HCT116 (cell line): ENCODE data around the gene GABRP.

Experiments
- CEBPB ChIP-seq: IDR thresholded peaks from 2 replicates; pipeline ENCODE4 v1.6.1; 2012; ENCODE audit warnings: low read depth
- CTCF ChIP-seq, 3 experiments: fragments of 200-600 bp in 1 of 3; sonication (generic) in 1 of 3; IDR thresholded peaks in 2 of 3; conservative IDR thresholded peaks in 1 of 3; 2 replicates each; pipeline ENCODE4 v1.5.1; 2012 to 2017; ENCODE audit warnings: low read depth in 2 of 3, low read length in 2 of 3, antibody characterized with exemption in 1 of 3, borderline replicate concordance in 1 of 3, control low read depth in 1 of 3, mild to moderate bottlenecking in 1 of 3, mixed read lengths in 1 of 3, mixed run types in 1 of 3, moderate library complexity in 1 of 3; ENCODE audit not compliant: insufficient read depth in 1 of 3
- EZH2 ChIP-seq: fragments of 200-600 bp; sonication (generic); IDR thresholded peaks from 2 replicates; pipeline ENCODE4 v1.6.1; 2017; ENCODE audit warnings: antibody characterized with exemption, mixed run types
- SIN3A ChIP-seq: IDR thresholded peaks from 2 replicates; pipeline ENCODE4 v1.6.1; 2012; ENCODE audit warnings: low read depth

GRCh38 chr5:170752257-170753215 lies 31.0 kb upstream of the GABRP start:
- TF ChIP-seq SIN3A, result no peak
- TF ChIP-seq CTCF (IDR thresholded peaks at IDR 0.05 in 2 of 3, conservative IDR thresholded peaks at IDR 0.05 in 1 of 3; ENCODE audit: borderline replicate concordance in 1 of 3, insufficient read depth in 1 of 3, low read depth in 2 of 3, low read length in 2 of 3), result no peak
- TF ChIP-seq EZH2, result no peak
- TF ChIP-seq CEBPB, result no peak
